ENCODE data around the gene SPATA31D3. TPM values are rescaled to one million over a fixed set of nuclear protein-coding genes. Genes with fewer than 3 reads are reported as not detected.
"Not testable (repeated sequence)": the region's sequence is repeated elsewhere in the genome, so short reads cannot be mapped to it uniquely, and the experiment has no call there.

SPATA31D3 gene
- total and polyA plus RNA-seq, 5 donors from 2014 or later: not detected

DNA sequence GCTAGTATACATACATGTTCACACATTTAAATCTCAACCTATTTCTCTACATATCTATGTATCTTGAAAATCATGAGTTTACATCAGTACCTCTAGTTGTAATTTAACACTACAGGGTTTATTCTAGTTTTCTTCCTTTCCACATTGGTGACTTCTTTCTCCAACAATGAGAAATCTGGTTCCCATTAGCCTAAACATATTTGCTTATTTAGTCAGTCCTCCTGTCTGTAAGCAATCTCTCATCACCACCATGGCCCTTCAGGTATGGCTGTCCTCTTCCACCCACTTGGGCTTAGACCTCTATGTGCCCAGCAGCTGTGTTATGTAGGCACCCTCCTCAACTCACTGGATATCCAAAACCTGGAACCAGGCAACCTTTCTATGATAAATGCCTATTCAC, 37.3 kb downstream of the SPATA31D3 start:
- Mint-ChIP-seq H3K4me3 (no peak overlapping the region), H3K36me3 (no peaks in the 10 kb centered on the region), H3K4me1 (no peaks in the 10 kb centered on the region), H3K27ac (no peak overlapping the region), H3K27me3 (no peaks in the 10 kb centered on the region), H3K9me3 (peaks cover 2 to 13% (median 4%) of the 10 kb centered on the region in 7 donors)
- no peak overlapping the region for H3K4me3 ChIP-seq (ENCODE audit: low read depth, low read length)
- H3K27me3 ChIP-seq (ENCODE audit: control insufficient read depth, insufficient read depth, low read length): no peaks in the 10 kb centered on the region
- ATAC-seq (ENCODE audit: low read depth in 2 of 2) (no peak), DNase-seq (no peak)
- H3K27ac ChIP-seq (ENCODE audit: insufficient read depth, low read length, poor library complexity, severe bottlenecking): no peak overlapping the region
- no peaks in the 10 kb centered on the region for H3K4me1 ChIP-seq (ENCODE audit: control insufficient read depth, insufficient read depth, low read length, poor library complexity, severe bottlenecking)
- no peaks in the 10 kb centered on the region for H3K36me3 ChIP-seq (ENCODE audit: control insufficient read depth, insufficient read depth, low read length)
- H3K9me3 ChIP-seq (ENCODE audit: control insufficient read depth in 2 of 2, low read length in 2 of 2): no peaks in the 10 kb centered on the region

DNA sequence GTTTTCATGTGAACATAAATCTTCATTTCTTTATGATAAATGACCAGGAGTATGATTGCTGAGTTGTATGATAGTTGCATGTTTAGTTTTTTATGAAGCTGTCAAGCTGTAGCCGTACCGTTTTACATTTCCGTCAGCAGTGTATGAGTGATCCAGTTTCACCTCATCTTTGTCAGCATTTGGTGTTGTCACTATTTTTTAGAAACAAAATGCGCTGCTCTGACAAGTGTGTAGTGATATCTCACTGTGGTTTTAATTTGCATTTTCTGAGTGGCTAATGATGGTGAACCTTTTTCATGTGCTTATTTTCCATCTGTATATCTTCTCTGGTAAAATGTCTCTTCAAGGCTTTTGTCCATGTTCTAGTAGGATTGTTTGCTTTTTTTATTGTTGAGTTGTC, 38.6 kb downstream of the SPATA31D3 start:
- peaks cover 0 to 13% (median 4%) of the 10 kb centered on the region in 7 donors for H3K9me3 Mint-ChIP-seq
- ATAC-seq (ENCODE audit: low read depth in 2 of 2) (no peak), DNase-seq (no peak)
- H3K4me3 Mint-ChIP-seq: no peak overlapping the region
- H3K4me1 Mint-ChIP-seq: no peaks in the 10 kb centered on the region
- H3K27ac Mint-ChIP-seq: no peak overlapping the region
- H3K27me3 ChIP-seq (ENCODE audit: control insufficient read depth, insufficient read depth, low read length): no peaks in the 10 kb centered on the region
- H3K9me3 ChIP-seq (ENCODE audit: control insufficient read depth in 2 of 2, low read length in 2 of 2): peaks cover 0 to 1% of the 10 kb centered on the region in 2 experiments
- no peak overlapping the region for H3K4me3 ChIP-seq (ENCODE audit: low read depth, low read length)
- no peaks in the 10 kb centered on the region for H3K36me3 ChIP-seq (ENCODE audit: control insufficient read depth, insufficient read depth, low read length)
- no peaks in the 10 kb centered on the region for H3K36me3 Mint-ChIP-seq
- H3K27ac ChIP-seq (ENCODE audit: insufficient read depth, low read length, poor library complexity, severe bottlenecking): no peak overlapping the region
- no peaks in the 10 kb centered on the region for H3K27me3 Mint-ChIP-seq
- no peaks in the 10 kb centered on the region for H3K4me1 ChIP-seq (ENCODE audit: control insufficient read depth, insufficient read depth, low read length, poor library complexity, severe bottlenecking)

DNA sequence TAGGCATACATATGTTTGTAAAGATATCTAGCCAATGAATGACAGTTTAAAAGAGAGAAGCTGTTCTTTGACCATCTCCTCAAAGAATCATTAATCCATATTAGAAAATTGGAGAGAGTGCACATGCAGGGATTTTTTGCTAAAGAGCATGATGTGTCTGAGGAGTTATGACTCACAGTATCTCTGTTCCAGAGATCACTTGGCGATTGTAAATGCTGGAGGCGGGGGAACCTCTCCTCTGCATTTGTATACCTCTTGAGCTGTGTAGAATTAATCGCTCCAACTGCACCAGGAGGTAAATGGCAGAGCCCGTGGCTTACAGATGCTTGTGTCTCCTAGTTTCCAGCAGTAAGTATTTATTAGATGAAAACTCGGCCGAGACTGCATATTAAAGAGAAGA, 41.6 kb downstream of the SPATA31D3 start:
- Histone ChIP-seq H3K9me3 (ENCODE audit: control insufficient read depth in 2 of 2, low read length in 2 of 2) (peaks cover 0 to 1% of the 10 kb centered on the region in 2 experiments), H3K27ac (ENCODE audit: insufficient read depth, low read length, poor library complexity, severe bottlenecking) (no peak overlapping the region), H3K36me3 (ENCODE audit: control insufficient read depth, insufficient read depth, low read length) (no peaks in the 10 kb centered on the region), H3K27me3 (ENCODE audit: control insufficient read depth, insufficient read depth, low read length) (no peaks in the 10 kb centered on the region), H3K4me3 (ENCODE audit: low read depth, low read length) (no peak overlapping the region), H3K4me1 (ENCODE audit: control insufficient read depth, insufficient read depth, low read length, poor library complexity, severe bottlenecking) (no peaks in the 10 kb centered on the region)
- H3K4me1 Mint-ChIP-seq: no peaks in the 10 kb centered on the region
- H3K27me3 Mint-ChIP-seq: no peaks in the 10 kb centered on the region
- no peaks in the 10 kb centered on the region for H3K36me3 Mint-ChIP-seq
- ATAC-seq (ENCODE audit: low read depth in 2 of 2): no peak
- H3K9me3 Mint-ChIP-seq: peaks cover 0 to 13% (median 4%) of the 10 kb centered on the region in 7 donors
- H3K4me3 Mint-ChIP-seq: no peak overlapping the region
- DNase-seq: no peak
- H3K27ac Mint-ChIP-seq: no peak overlapping the region

DNA sequence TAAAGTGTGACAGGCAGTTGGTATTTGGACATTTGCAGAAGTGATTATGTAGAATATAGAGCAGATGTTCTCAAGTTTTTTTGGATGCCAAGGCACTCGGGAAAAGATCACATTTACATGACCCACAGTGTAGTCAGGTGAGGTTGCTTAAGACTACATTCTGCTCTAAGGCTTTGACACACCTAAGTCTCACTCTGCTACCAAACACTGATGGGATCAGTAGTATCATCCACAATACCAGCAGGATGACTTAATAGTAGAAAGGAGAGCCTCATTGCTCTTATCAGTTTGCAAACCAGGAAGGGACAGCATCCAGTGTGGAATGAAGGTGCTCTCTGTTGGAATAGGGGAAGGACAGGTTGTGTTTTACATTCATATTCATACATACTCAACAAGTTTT, 42.8 kb downstream of the SPATA31D3 start:
- H3K4me1 Mint-ChIP-seq: no peaks in the 10 kb centered on the region
- H3K9me3 Mint-ChIP-seq: peaks cover 0 to 17% (median under 1%) of the 10 kb centered on the region in 7 donors
- peak overlapping the region in 1 of 4 donors; percentile 34 for H3K4me3 Mint-ChIP-seq
- no peak overlapping the region for H3K27ac Mint-ChIP-seq
- H3K27me3 Mint-ChIP-seq: no peaks in the 10 kb centered on the region
- H3K36me3 Mint-ChIP-seq: no peaks in the 10 kb centered on the region
- H3K27ac ChIP-seq (ENCODE audit: insufficient read depth, low read length, poor library complexity, severe bottlenecking): no peak overlapping the region
- H3K27me3 ChIP-seq (ENCODE audit: control insufficient read depth, insufficient read depth, low read length): no peaks in the 10 kb centered on the region
- DNase-seq (no peak), ATAC-seq (ENCODE audit: low read depth in 2 of 2) (no peak)
- H3K4me3 ChIP-seq (ENCODE audit: low read depth, low read length): no peak overlapping the region
- H3K9me3 ChIP-seq (ENCODE audit: control insufficient read depth in 2 of 2, low read length in 2 of 2): peaks cover 0 to 1% of the 10 kb centered on the region in 2 experiments
- H3K4me1 ChIP-seq (ENCODE audit: control insufficient read depth, insufficient read depth, low read length, poor library complexity, severe bottlenecking): no peaks in the 10 kb centered on the region
- H3K36me3 ChIP-seq (ENCODE audit: control insufficient read depth, insufficient read depth, low read length): no peaks in the 10 kb centered on the region

DNA sequence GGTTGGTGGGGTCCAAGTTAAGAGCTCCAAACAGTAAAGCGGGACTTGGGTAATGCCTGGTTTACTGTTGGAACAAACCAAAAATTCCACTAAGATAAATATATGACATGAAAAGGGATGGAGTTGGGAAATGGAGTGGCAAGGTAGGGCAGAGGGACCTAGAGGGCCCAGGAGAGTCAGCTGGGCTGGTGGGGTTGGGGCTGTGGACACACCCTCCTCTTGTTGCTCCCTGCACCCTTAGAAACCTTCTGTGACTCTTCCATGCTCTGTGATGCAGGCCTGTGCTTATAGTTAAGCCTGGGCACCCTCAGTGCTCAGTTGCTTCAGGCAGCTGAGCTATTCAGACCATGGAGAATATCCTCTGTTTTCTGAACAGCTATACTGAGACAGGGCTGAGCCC, 45.2 kb downstream of the SPATA31D3 start, which contains the start of gene SPATA31D1:
TSS of gene SPATA31D1 (plus strand) at position 301 of the 400 bp plus-strand sequence. CDS start at position 348, 47 bp downstream.
- H3K4me1 ChIP-seq (ENCODE audit: control insufficient read depth, insufficient read depth, low read length, poor library complexity, severe bottlenecking); H3K27me3 ChIP-seq (ENCODE audit: control insufficient read depth, insufficient read depth, low read length); H3K4me3 ChIP-seq (ENCODE audit: low read depth, low read length); H3K4me3 Mint-ChIP-seq; H3K36me3 Mint-ChIP-seq; DNase-seq; H3K36me3 ChIP-seq (ENCODE audit: control insufficient read depth, insufficient read depth, low read length); H3K9me3 ChIP-seq (ENCODE audit: control insufficient read depth in 2 of 2, low read length in 2 of 2); H3K4me1 Mint-ChIP-seq; ATAC-seq (ENCODE audit: low read depth in 2 of 2); H3K27ac Mint-ChIP-seq; H3K27ac ChIP-seq (ENCODE audit: insufficient read depth, low read length, poor library complexity, severe bottlenecking); H3K27me3 Mint-ChIP-seq: not testable (repeated sequence)
- peaks cover 0 to 20% (median 10%) of the 10 kb centered on the region in 7 donors for H3K9me3 Mint-ChIP-seq

DNA sequence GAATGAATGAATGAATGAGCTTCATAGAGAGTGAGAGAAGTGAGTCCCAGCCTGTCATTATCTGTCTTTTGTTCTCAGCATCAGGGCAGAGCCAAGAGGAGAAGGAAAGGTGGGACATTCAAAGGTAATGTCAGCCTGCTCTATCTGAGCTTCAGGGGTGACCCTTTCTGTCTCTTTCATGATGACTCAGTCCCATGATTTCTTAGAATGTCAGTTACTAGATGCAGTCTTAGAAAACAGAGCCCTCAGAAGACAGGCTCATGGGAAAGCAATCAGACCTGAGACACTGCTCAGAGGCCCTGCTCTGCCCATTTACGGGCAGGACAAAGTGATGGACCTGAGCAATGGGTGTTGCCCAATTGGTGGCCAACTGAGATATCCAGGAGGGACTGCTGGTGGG, 46.4 kb downstream of the SPATA31D3 start:
- peaks cover 0 to 1% of the 10 kb centered on the region in 2 experiments for H3K9me3 ChIP-seq (ENCODE audit: control insufficient read depth in 2 of 2, low read length in 2 of 2)
- Mint-ChIP-seq H3K27me3 (no peaks in the 10 kb centered on the region), H3K36me3 (no peaks in the 10 kb centered on the region), H3K4me3 (no peak overlapping the region), H3K9me3 (peaks cover 0 to 20% (median 10%) of the 10 kb centered on the region in 7 donors), H3K27ac (no peak overlapping the region), H3K4me1 (no peaks in the 10 kb centered on the region)
- no peaks in the 10 kb centered on the region for H3K27me3 ChIP-seq (ENCODE audit: control insufficient read depth, insufficient read depth, low read length)
- H3K4me3 ChIP-seq (ENCODE audit: low read depth, low read length): no peak overlapping the region
- H3K36me3 ChIP-seq (ENCODE audit: control insufficient read depth, insufficient read depth, low read length): no peaks in the 10 kb centered on the region
- no peaks in the 10 kb centered on the region for H3K4me1 ChIP-seq (ENCODE audit: control insufficient read depth, insufficient read depth, low read length, poor library complexity, severe bottlenecking)
- DNase-seq (no peak), ATAC-seq (ENCODE audit: low read depth in 2 of 2) (no peak)
- no peak overlapping the region for H3K27ac ChIP-seq (ENCODE audit: insufficient read depth, low read length, poor library complexity, severe bottlenecking)

DNA sequence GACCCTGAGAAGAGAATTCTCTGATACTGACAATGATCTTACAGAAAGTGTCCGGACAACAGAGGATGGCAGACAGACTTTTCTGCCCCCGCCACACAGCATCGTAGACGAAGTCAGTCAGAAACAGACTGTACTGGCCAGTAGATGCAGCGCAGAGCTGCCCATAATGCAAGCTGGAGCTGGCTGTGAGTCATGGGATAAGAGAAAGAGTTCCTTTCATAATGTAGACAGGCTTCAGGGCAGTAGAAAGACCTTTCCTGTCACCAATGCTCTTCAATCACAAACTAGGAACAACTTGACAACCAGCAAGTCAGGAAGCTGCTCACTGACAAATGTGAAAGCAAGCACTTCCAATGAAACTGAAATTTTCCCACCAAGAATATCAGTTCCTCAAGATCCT, 50.4 kb downstream of the SPATA31D3 start:
- Mint-ChIP-seq H3K9me3 (peaks cover 0 to 32% (median 14%) of the 10 kb centered on the region in 7 donors), H3K4me3 (no peak overlapping the region), H3K4me1 (no peaks in the 10 kb centered on the region), H3K27ac (no peak overlapping the region), H3K27me3 (no peaks in the 10 kb centered on the region), H3K36me3 (no peaks in the 10 kb centered on the region)
- H3K27ac ChIP-seq (ENCODE audit: insufficient read depth, low read length, poor library complexity, severe bottlenecking): no peak overlapping the region
- no peaks in the 10 kb centered on the region for H3K4me1 ChIP-seq (ENCODE audit: control insufficient read depth, insufficient read depth, low read length, poor library complexity, severe bottlenecking)
- no peaks in the 10 kb centered on the region for H3K9me3 ChIP-seq (ENCODE audit: control insufficient read depth in 2 of 2, low read length in 2 of 2)
- no peak for DNase-seq
- H3K4me3 ChIP-seq (ENCODE audit: low read depth, low read length): no peak overlapping the region
- no peaks in the 10 kb centered on the region for H3K36me3 ChIP-seq (ENCODE audit: control insufficient read depth, insufficient read depth, low read length)
- no peak for ATAC-seq (ENCODE audit: low read depth in 2 of 2)
- H3K27me3 ChIP-seq (ENCODE audit: control insufficient read depth, insufficient read depth, low read length): no peaks in the 10 kb centered on the region
